Fibroblast of skin of scalp (primary cell): ENCODE measurements around the gene EPB41L1. TPM values are rescaled to one million over a fixed set of nuclear protein-coding genes. Genes with fewer than 3 reads are reported as not detected.

Source experiments
- DNase-seq: peaks from one replicate; pipeline ENCODE4 v3.0.0-alpha.2; 2013
- polyA plus RNA-seq, 2 experiments: library from polyadenylated mRNA; unstranded; fragments of 120-200 nt; gene quantifications; one replicate each; pipeline ENCODE4 v1.2.1, GENCODE V29; 2013; ENCODE audit not compliant: insufficient read length in 2 of 2

EPB41L1 gene
- polyA plus RNA-seq (2013, experiment 1 of 2; ENCODE audit: insufficient read length), result 22.2 TPM
- 23.6 TPM for polyA plus RNA-seq (2013, experiment 2 of 2; ENCODE audit: insufficient read length)

GRCh38 chr20:36154700-36155628 is at the start of gene EPB41L1:
TSS of gene EPB41L1 (plus strand) at chr20:36154740. CDS start at chr20:36173778, 19,038 bp downstream.
- DNase-seq, result no peak

GRCh38 chr20:36104856-36105255 is 49.7 kb upstream of the EPB41L1 start:
- no peak for DNase-seq

- no peak for DNase-seq
Observed at GRCh38 chr20:36105711-36106226, 48.8 kb upstream of the EPB41L1 start.

- no peak for DNase-seq
Observed at GRCh38 chr20:36106606-36107005, 47.9 kb upstream of the EPB41L1 start.

GRCh38 chr20:36107881-36108280 is 46.7 kb upstream of the EPB41L1 start:
- no peak for DNase-seq

GRCh38 chr20:36109251-36109947 is 45.1 kb upstream of the EPB41L1 start:
- no peak for DNase-seq

GRCh38 chr20:36110994-36111393 is 43.5 kb upstream of the EPB41L1 start:
- no peak for DNase-seq

GRCh38 chr20:36112112-36112511 is 42.4 kb upstream of the EPB41L1 start:
- no peak for DNase-seq

GRCh38 chr20:36113036-36113435 is 41.5 kb upstream of the EPB41L1 start:
- DNase-seq, result no peak

GRCh38 chr20:36113566-36114250 is 40.8 kb upstream of the EPB41L1 start:
- DNase-seq, result no peak

GRCh38 chr20:36114707-36115106 is 39.8 kb upstream of the EPB41L1 start:
- DNase-seq, result no peak

- DNase-seq, result no peak
Observed at GRCh38 chr20:36115925-36116324, 38.6 kb upstream of the EPB41L1 start.

GRCh38 chr20:36116807-36117441 is 37.6 kb upstream of the EPB41L1 start:
- DNase-seq, result peak; percentile 92

GRCh38 chr20:36117638-36118037 is 36.9 kb upstream of the EPB41L1 start:
- DNase-seq, result no peak

GRCh38 chr20:36118371-36118770 is 36.2 kb upstream of the EPB41L1 start:
- DNase-seq, result no peak

GRCh38 chr20:36119537-36119936 is 35.0 kb upstream of the EPB41L1 start:
- DNase-seq, result no peak

- DNase-seq, result no peak
Observed at GRCh38 chr20:36120241-36120640, 34.3 kb upstream of the EPB41L1 start.

GRCh38 chr20:36120991-36121390 is 33.5 kb upstream of the EPB41L1 start:
- DNase-seq, result no peak

GRCh38 chr20:36121981-36122930 is 32.3 kb upstream of the EPB41L1 start:
- DNase-seq, result no peak

GRCh38 chr20:36122931-36123288 is 31.6 kb upstream of the EPB41L1 start:
- no peak for DNase-seq

GRCh38 chr20:36125097-36125496 is 29.4 kb upstream of the EPB41L1 start:
- no peak for DNase-seq
